ENCODE results near the gene ZSWIM3.

- TF ChIP-seq CTCF (conservative IDR thresholded peaks at IDR 0.05; ENCODE audit: low read depth, low read length) (no peak), EZH2 (IDR thresholded peaks at IDR 0.05; ENCODE audit: low read length, unreplicated experiment) (no peak)
Observed at GRCh38 chr20:45925821-45926506, 68.5 kb downstream of the ZSWIM3 start.
